ENCODE measurements around the gene C16orf78. TPM values are rescaled to one million over a fixed set of nuclear protein-coding genes. Genes with fewer than 3 reads are reported as not detected.

Gene C16orf78
- total and polyA plus RNA-seq, 11 donors = not detected

GRCh38 chr16:49422896-49423295, 49.3 kb downstream of the C16orf78 start:
- H3K4me3 ChIP-seq = no peak overlapping the region
- no peak for DNase-seq
- ATAC-seq = no peak
- intact Hi-C loops (cut with DNase I) = no loop called here
- H3K4me1 ChIP-seq = peaks cover 0 to 9% (median 0%) of the 10 kb centered on the region in 12 donors
- 56 to 63% (median 59%) methylated on average over 4 to 5 of the region's 5 CpGs for WGBS, 4 donors
- H3K9me3 ChIP-seq = no peaks in the 10 kb centered on the region
- peaks cover 0 to 3% (median 0%) of the 10 kb centered on the region in 9 donors for H3K27me3 ChIP-seq
- H3K27ac ChIP-seq = no peak overlapping the region
- H3K36me3 ChIP-seq = no peaks in the 10 kb centered on the region
- TF ChIP-seq CTCF (IDR thresholded peaks at IDR 0.05) = no peak
- no peak for TF ChIP-seq POLR2A (IDR thresholded peaks at IDR 0.05)

- ATAC-seq (no peak), DNase-seq (no peak)
- intact Hi-C loops (cut with DNase I) = loop anchor here in 1 of 10 donors (2.0 kb wide), 1 partner anchor 20 kb away; no protein-coding TSS in a partner anchor
- Histone ChIP-seq H3K4me3 (no peak overlapping the region), H3K27me3 (peaks cover 0 to 3% (median 0%) of the 10 kb centered on the region in 9 donors), H3K9me3 (peaks cover 0 to 7% (median 0%) of the 10 kb centered on the region in 12 donors), H3K27ac (no peak overlapping the region), H3K36me3 (no peaks in the 10 kb centered on the region), H3K4me1 (peaks cover 0 to 9% (median 0%) of the 10 kb centered on the region in 12 donors)
- 94 to 97% (median 96%) methylated on average over 6 of the region's 6 CpGs for WGBS, 4 donors
- TF ChIP-seq POLR2A (IDR thresholded peaks at IDR 0.05) = no peak
- TF ChIP-seq CTCF (IDR thresholded peaks at IDR 0.05) = no peak
These were observed 51.4 kb downstream of the C16orf78 start for GRCh38 chr16:49424961-49425360.

GRCh38 chr16:49427771-49428170, 54.2 kb downstream of the C16orf78 start:
- Histone ChIP-seq H3K27ac (no peak overlapping the region), H3K4me1 (peaks cover 0 to 9% (median 0%) of the 10 kb centered on the region in 12 donors), H3K36me3 (no peaks in the 10 kb centered on the region), H3K27me3 (no peaks in the 10 kb centered on the region), H3K9me3 (peaks cover 0 to 7% (median 0%) of the 10 kb centered on the region in 12 donors), H3K4me3 (no peak overlapping the region)
- DNase-seq (no peak), ATAC-seq (no peak)
- intact Hi-C loops (cut with DNase I) = no loop called here
- WGBS, 4 donors = 83 to 95% (median 90%) methylated on average over 3 to 4 of the region's 4 CpGs
- TF ChIP-seq CTCF (IDR thresholded peaks at IDR 0.05) (no peak), POLR2A (IDR thresholded peaks at IDR 0.05) (no peak)

GRCh38 chr16:49428808-49429207, 55.2 kb downstream of the C16orf78 start:
- H3K4me3 ChIP-seq = no peak overlapping the region
- no peak for TF ChIP-seq POLR2A (IDR thresholded peaks at IDR 0.05)
- no peak for TF ChIP-seq CTCF (IDR thresholded peaks at IDR 0.05)
- no peaks in the 10 kb centered on the region for H3K36me3 ChIP-seq
- H3K4me1 ChIP-seq = peaks cover 0 to 9% (median 0%) of the 10 kb centered on the region in 12 donors
- no peak overlapping the region for H3K27ac ChIP-seq
- ATAC-seq = no peak
- 90 to 97% (median 92%) methylated on average over 2 of the region's 2 CpGs for WGBS, 4 donors
- intact Hi-C loops (cut with DNase I) = no loop called here
- no peak for DNase-seq
- H3K9me3 ChIP-seq = peaks cover 0 to 7% (median 0%) of the 10 kb centered on the region in 12 donors
- no peaks in the 10 kb centered on the region for H3K27me3 ChIP-seq

All from heart left ventricle (tissue), 16 donors.